HepG2 (cell line): ENCODE measurements around the gene SSU72. TPM values are rescaled to one million over a fixed set of nuclear protein-coding genes. Genes with fewer than 3 reads are reported as not detected.
A peak's percentile ranks its signal among the peaks of the same experiment; 100 is the strongest.

Source experiments
- ATAC-seq: fragments of 200-7000 bp; cut with Tn5 transposase; 3 replicates; pipeline ENCODE4 v1.9.1; 2020; ENCODE audit warnings: mild to moderate bottlenecking, moderate library complexity
- BruUV-seq: library from RNA; stranded (reverse); fragments of 400-500 nt; replicated peaks from 2 replicates; lab custom pipeline; 2021; lab: Mats Ljungman, UMichigan
- CTCF ChIA-PET: fragments of 300-600 bp; formaldehyde crosslinking; extraction: SDS; loops from one replicate; lab custom pipeline; 2021; ENCODE audit warnings: low total read pairs, inconsistent platforms, low intra/inter-chr PET ratio; lab: Yijun Ruan, JAX
- POLR2A ChIA-PET: fragments of 350-600 bp; sonication (Branson Sonifier 250); formaldehyde crosslinking; loops from one replicate; lab custom pipeline; 2020; ENCODE audit warnings: antibody characterized with exemption, inconsistent platforms; lab: Yijun Ruan, JAX
- DNase-seq: peaks from one replicate; pipeline ENCODE4 v3.0.0-alpha.2; 2015; ENCODE audit warnings: low spot score
- FAIRE-seq: peaks from 3 replicates; lab custom pipeline; 2011; peaks lifted over from hg19 to GRCh38; lab: Jason Lieb, UNC
- H2AFZ ChIP-seq: one replicate; pipeline ENCODE4 v1.6.1; 2011; ENCODE audit warnings: low read length, inconsistent platforms
- H3K27ac ChIP-seq: fragments of 300-600 bp; 3 replicates; pipeline ENCODE4 v1.8.0; 2011; ENCODE audit warnings: mixed run types, mild to moderate bottlenecking, mixed read lengths, low read length, inconsistent platforms; ENCODE audit not compliant: insufficient read depth; ENCODE audit errors: extremely low read length
- H3K27me3 ChIP-seq, 2 experiments: fragments of 200-600 bp in 1 of 2; 2 replicates in 1 of 2; 3 replicates in 1 of 2; pipeline versions ENCODE4 v1.6.0 to v1.8.0; 2011; ENCODE audit warnings: low read length in 2 of 2, mild to moderate bottlenecking in 2 of 2, moderate library complexity in 2 of 2, inconsistent platforms in 1 of 2; ENCODE audit not compliant: insufficient read depth in 2 of 2, control insufficient read depth in 1 of 2
- H3K36me3 ChIP-seq, 2 experiments: fragments of 200-600 bp in 1 of 2; replicated peaks in 1 of 2; 2 replicates in 1 of 2; 3 replicates in 1 of 2; pipeline versions ENCODE4 v1.5.1 to v1.8.0; 2011; ENCODE audit warnings: low read length in 2 of 2, inconsistent platforms in 1 of 2; ENCODE audit not compliant: insufficient read depth in 2 of 2, control insufficient read depth in 1 of 2
- H3K4me1 ChIP-seq: 2 replicates; pipeline ENCODE4 v1.5.1; 2012; ENCODE audit warnings: low read length, inconsistent platforms; ENCODE audit not compliant: insufficient read depth
- H3K4me2 ChIP-seq: 2 replicates; pipeline ENCODE4 v1.6.0; 2011; ENCODE audit warnings: low read depth, low read length, inconsistent platforms
- H3K4me3 ChIP-seq, 3 experiments: fragments of 200-600 bp in 1 of 3; sonication (generic), shearing (Covaris generic) in 1 of 3; replicated peaks in 1 of 3; 2 replicates each; pipeline ENCODE4 v1.5.1; 2011 to 2016; ENCODE audit warnings: low read length in 3 of 3, inconsistent platforms in 2 of 3, low read depth in 2 of 3, mild to moderate bottlenecking in 2 of 3, control low read depth in 1 of 3, mixed read lengths in 1 of 3; ENCODE audit not compliant: insufficient read depth in 1 of 3
- H3K79me2 ChIP-seq: one replicate; pipeline ENCODE4 v1.6.1; 2011; ENCODE audit warnings: low read length, inconsistent platforms; ENCODE audit not compliant: insufficient read depth
- H3K9ac ChIP-seq: 2 replicates; pipeline ENCODE4 v1.6.0; 2011; ENCODE audit warnings: mild to moderate bottlenecking, low read depth, low read length, inconsistent platforms; ENCODE audit not compliant: insufficient read depth
- H3K9me3 ChIP-seq: 2 replicates; pipeline ENCODE4 v1.5.1; 2012; ENCODE audit warnings: mild to moderate bottlenecking, low read length
- H4K20me1 ChIP-seq: 2 replicates; pipeline ENCODE4 v1.6.0; 2011; ENCODE audit warnings: inconsistent platforms, mild to moderate bottlenecking, low read length, moderate library complexity; ENCODE audit not compliant: insufficient read depth
- ATF4 ChIP-seq, 2 experiments: fragments of 450-650 bp in 1 of 2; sonication (generic) in 1 of 2; formaldehyde crosslinking; IDR thresholded peaks; 2 replicates each; pipeline versions ENCODE4 v1.5.0 to v1.8.0; 2020 to 2022; ENCODE audit warnings: mild to moderate bottlenecking in 1 of 2, missing genetic modification reagents in 1 of 2
- DDIT3 ChIP-seq: sonication (generic); formaldehyde crosslinking; IDR thresholded peaks from 2 replicates; pipeline ENCODE4 v1.4.0; 2020; ENCODE audit warnings: mild to moderate bottlenecking, missing genetic modification reagents
- EEA1 ChIP-seq: sonication (generic); formaldehyde crosslinking; IDR thresholded peaks from 2 replicates; pipeline ENCODE4 v1.5.1; 2020; ENCODE audit warnings: mild to moderate bottlenecking, missing genetic modification reagents, borderline replicate concordance
- HNF4A ChIP-seq: sonication (generic); formaldehyde crosslinking; IDR thresholded peaks from 2 replicates; pipeline ENCODE4 v1.4.0; 2020; ENCODE audit warnings: missing genetic modification reagents
- MBNL3 ChIP-seq: fragments of 250-450 bp; sonication (Bioruptor Pico); conservative IDR thresholded peaks from 2 replicates; pipeline ENCODE4 v1.8.0; 2022; ENCODE audit warnings: mild to moderate bottlenecking, inconsistent platforms
- MEIS1 ChIP-seq: sonication (generic); formaldehyde crosslinking; IDR thresholded peaks from 2 replicates; pipeline ENCODE4 v1.9.0; 2021; ENCODE audit warnings: mild to moderate bottlenecking, missing genetic modification reagents, moderate library complexity, borderline replicate concordance
- NFYB ChIP-seq: sonication (generic); formaldehyde crosslinking; IDR thresholded peaks from 2 replicates; pipeline ENCODE4 v1.4.0; 2020; ENCODE audit warnings: missing genetic modification reagents
- NFYC ChIP-seq: IDR thresholded peaks from 2 replicates; pipeline ENCODE4 v1.6.1; 2016; ENCODE audit warnings: missing genetic modification reagents, missing compliant biosample characterization
- RCOR2 ChIP-seq: IDR thresholded peaks from 2 replicates; pipeline ENCODE4 v1.6.1; 2016; ENCODE audit warnings: missing biosample characterization, missing genetic modification reagents
- TARDBP ChIP-seq: sonication (generic); formaldehyde crosslinking; IDR thresholded peaks from 2 replicates; pipeline ENCODE4 v1.8.0; 2022; ENCODE audit warnings: mild to moderate bottlenecking, missing genetic modification reagents
- TBX2 ChIP-seq: sonication (generic); formaldehyde crosslinking; IDR thresholded peaks from 2 replicates; pipeline ENCODE4 v1.5.0; 2020; ENCODE audit warnings: missing genetic modification reagents, mild to moderate bottlenecking, borderline replicate concordance
- TMF1 ChIP-seq: sonication (generic); formaldehyde crosslinking; IDR thresholded peaks from 2 replicates; pipeline ENCODE4 v1.8.1; 2022; ENCODE audit warnings: low read depth, missing genetic modification reagents
- XBP1 ChIP-seq: sonication (generic); formaldehyde crosslinking; IDR thresholded peaks from 2 replicates; pipeline ENCODE4 v1.5.0; 2020; ENCODE audit warnings: missing genetic modification reagents
- ZBTB34 ChIP-seq: sonication (generic); formaldehyde crosslinking; IDR thresholded peaks from 2 replicates; pipeline ENCODE4 v1.8.0; 2022; ENCODE audit warnings: mild to moderate bottlenecking, missing genetic modification reagents
- ZFY ChIP-seq: sonication (generic); formaldehyde crosslinking; IDR thresholded peaks from 2 replicates; pipeline ENCODE4 v1.4.0; 2020; ENCODE audit warnings: missing genetic modification reagents
- ZNF383 ChIP-seq: sonication (generic); formaldehyde crosslinking; IDR thresholded peaks from 2 replicates; pipeline ENCODE4 v1.4.0; 2020; ENCODE audit warnings: missing genetic modification reagents, mild to moderate bottlenecking, borderline replicate concordance
- ZNF562 ChIP-seq: sonication (generic); formaldehyde crosslinking; IDR thresholded peaks from 2 replicates; pipeline ENCODE4 v1.8.0; 2022; ENCODE audit warnings: missing genetic modification reagents, borderline replicate concordance
- ZNF569 ChIP-seq: sonication (generic); formaldehyde crosslinking; IDR thresholded peaks from 2 replicates; pipeline ENCODE4 v1.5.0; 2020; ENCODE audit warnings: mild to moderate bottlenecking, missing genetic modification reagents, moderate library complexity, borderline replicate concordance
- ZNF577 ChIP-seq: sonication (generic); formaldehyde crosslinking; IDR thresholded peaks from 2 replicates; pipeline ENCODE4 v1.4.0; 2020; ENCODE audit warnings: mild to moderate bottlenecking, low read depth, missing genetic modification reagents, borderline replicate concordance
- ZNF589 ChIP-seq: sonication (generic); formaldehyde crosslinking; conservative IDR thresholded peaks from 2 replicates; pipeline ENCODE4 v1.8.0; 2022; ENCODE audit warnings: mild to moderate bottlenecking, moderate library complexity, missing genetic modification reagents
- ZNF878 ChIP-seq: sonication (generic); formaldehyde crosslinking; IDR thresholded peaks from 2 replicates; pipeline ENCODE4 v1.8.1; 2023; ENCODE audit warnings: mild to moderate bottlenecking, missing genetic modification reagents, moderate library complexity
- WGBS: methylation state at CpG from one replicate; pipeline ENCODE4 v1.1.6; 2017; ENCODE audit warnings: low lambda C conversion rate; 5-methylcytosine and 5-hydroxymethylcytosine counted together
- in situ Hi-C: cut with HindIII; loops from 2 replicates; pipeline ENCODE4 v1.10.0; 2017; ENCODE audit warnings: low pct_unique_long_range_greater_than_20kb; ENCODE audit not compliant: extremely low pct_ligation_motif_present
- intact Hi-C: fragments of 100-400 bp; cut with micrococcal nuclease; formaldehyde crosslinking; loops from one replicate; pipeline ENCODE4 v1.10.0; 2022; ENCODE audit not compliant: unreplicated experiment
- polyA plus RNA-seq, 8 experiments: library from polyadenylated mRNA; depleted of rRNA in 3 of 8; stranded (reverse) in 7 of 8; unstranded in 1 of 8; fragments of >200 nt; fragmentation: Illumina TruSeq in 4 of 8; extraction: Trizol in 4 of 8; gene quantifications; 2 replicates each; pipeline versions ENCODE4 v1.2.1 to v1.2.3, GENCODE V29; 2011 to 2016; ENCODE audit warnings: low read depth in 4 of 8, missing spikeins in 1 of 8, mixed read lengths in 1 of 8; ENCODE audit not compliant: insufficient read depth in 1 of 8
- total RNA-seq, 5 experiments: library from RNA; depleted of rRNA; stranded (reverse); fragments of >200 nt; fragmentation: Illumina TruSeq; extraction: Trizol; gene quantifications; 2 replicates each; pipeline ENCODE4 v1.2.3, GENCODE V29; 2016; ENCODE audit warnings: low read depth in 1 of 5

SSU72 gene
- total and polyA plus RNA-seq, 2 of the 13 experiments (the other 11 are each of a cell fraction or from before 2014, with no cell fraction given): 42.8 to 67.1 TPM

GRCh38 chr1:1511533-1512285 is 63.0 kb downstream of the SSU72 start, which contains the start of gene ATAD3A (continued):
- TF ChIP-seq ZNF562 (CRISPR knock-in tag) (no peak), ZBTB34 (no peak), TMF1 (CRISPR knock-in tag) (no peak), ZNF383 (no peak), MEIS1 (no peak), HNF4A (CRISPR knock-in tag) (no peak), MBNL3 (CRISPR knock-in tag) (no peak), RCOR2 (CRISPR knock-in tag) (no peak), EEA1 (CRISPR knock-in tag) (no peak)

GRCh38 chr1:1510912-1511532 is 63.6 kb downstream of the SSU72 start:
- ATAC-seq (peak; percentile 6; the same call in 1 of the 3 replicates), FAIRE-seq (no peak), DNase-seq (peak; percentile 40)
- Histone ChIP-seq H3K27me3 (no peaks in the 10 kb centered on the region), H3K79me2 (peaks cover 14% of the 10 kb centered on the region), H3K4me3 (peak overlapping the region; percentile 79 to 91 (median 79)), H3K4me1 (peaks cover 18% of the 10 kb centered on the region), H3K36me3 (0 out of 5 replicates have a peak, but pooled peaks cover 0 to 5% of the 10 kb centered on the region in 2 experiments), H3K27ac (peak overlapping the region; percentile 90), H3K9me3 (no peaks in the 10 kb centered on the region), H2AFZ (no peak overlapping the region), H3K9ac (peak overlapping the region; percentile 88), H3K4me2 (peak overlapping the region; percentile 99), H4K20me1 (no peaks in the 10 kb centered on the region)
- 36% methylated on average over 16 of the region's 17 CpGs for WGBS
- POLR2A ChIA-PET: interaction anchor here (0.7 to 1.0 kb wide), 4 partner anchors 79 to 111 kb away, joined by 3 to 4 read pairs (median 3); partner anchors contain the start of genes ANKRD65 and MRPL20
- CTCF ChIA-PET: no interaction called here
- intact Hi-C loops (no loop called here), in situ Hi-C loops (no loop called here)
- BruUV-seq: TSS peak; percentile 96
- TF ChIP-seq ZNF589 (CRISPR knock-in tag) (peak; percentile 14; the same call in 1 of the 2 replicates), TARDBP (CRISPR knock-in tag) (0 out of 2 replicates have a peak, but pooled peaks have one; percentile 34), ZNF878 (CRISPR knock-in tag) (no peak), XBP1 (CRISPR knock-in tag) (no peak), ZNF569 (no peak), ZFY (CRISPR knock-in tag) (no peak), TBX2 (CRISPR knock-in tag) (no peak), ATF4 (CRISPR knock-in tag; IDR thresholded peaks at IDR 0.05) (no peak), NFYC (CRISPR knock-in tag) (peak; percentile 51), DDIT3 (CRISPR knock-in tag) (no peak), NFYB (CRISPR knock-in tag) (peak; percentile 24; the same call in 1 of the 2 replicates), ZNF577 (no peak)
